Activated T-cell treated with anti-CD3 and anti-CD28 coated beads for 24 hours (primary cell): Measurements from ENCODE around the gene FSIP1.

ENCODE experiments used
- DNase-seq: peaks from one replicate; pipeline ENCODE4 v3.0.0-alpha.2; 2020; ENCODE audit warnings: low read depth

The FSIP1 gene

DNA sequence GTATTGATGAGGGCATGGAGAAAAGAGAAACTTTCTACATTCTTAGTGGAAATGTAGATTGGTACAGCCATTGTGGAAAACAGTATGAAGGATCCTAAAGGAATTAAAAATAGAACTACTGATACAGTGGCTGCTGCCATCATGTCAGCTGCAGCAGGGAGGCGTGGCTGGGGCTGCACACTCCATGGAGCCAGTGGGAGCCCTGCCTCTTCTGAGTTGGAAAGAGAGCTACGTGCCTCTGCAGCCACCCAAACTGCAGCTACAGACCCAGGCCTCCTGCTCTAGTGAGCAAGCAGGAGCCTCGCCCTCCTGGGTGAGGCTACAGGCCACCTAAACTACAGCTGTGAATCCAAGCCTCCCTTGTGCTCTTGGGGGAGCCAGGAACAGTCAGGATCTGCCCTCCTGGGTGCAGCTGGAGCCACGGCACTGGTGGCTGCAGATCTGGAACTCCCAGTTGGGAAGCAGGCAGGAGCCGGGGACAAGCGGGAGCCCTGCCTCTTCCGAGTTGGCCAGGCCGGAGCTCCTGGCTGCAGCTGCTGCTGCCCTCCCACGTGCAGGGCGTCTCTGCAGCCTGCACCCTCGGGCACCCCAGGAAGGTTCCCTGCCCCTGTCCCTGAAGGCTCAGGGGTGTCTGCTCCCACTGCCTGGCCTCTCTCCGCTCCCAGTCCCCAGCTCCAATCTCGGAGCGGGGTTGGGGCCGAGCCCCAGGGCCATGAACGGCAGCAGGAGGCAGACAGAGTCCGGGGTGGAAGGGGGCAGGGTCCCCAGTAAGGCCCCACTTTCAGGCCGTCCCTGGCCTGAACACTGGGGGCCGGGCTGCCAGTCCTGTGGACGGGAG is 137.3 kb downstream of the FSIP1 start:
- no peak for DNase-seq

DNA sequence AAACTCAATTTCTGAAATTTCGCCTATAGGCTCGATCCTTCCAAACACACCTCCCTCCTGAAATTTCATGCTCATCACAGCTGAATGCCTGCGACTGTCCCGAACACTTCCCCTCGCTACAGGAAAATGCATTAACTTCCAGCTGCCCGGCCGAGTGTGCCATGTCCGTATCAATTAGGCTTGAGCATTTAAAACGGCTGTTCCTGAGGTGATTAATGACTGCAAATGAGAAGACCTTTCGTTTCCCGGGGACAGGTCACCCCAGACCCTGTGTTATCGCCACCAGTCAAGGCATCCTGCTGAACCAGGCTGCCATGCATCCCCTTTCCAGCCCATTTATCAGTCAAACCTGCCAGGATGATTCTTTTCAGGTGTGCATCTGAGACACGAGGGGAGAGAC is 138.5 kb downstream of the FSIP1 start:
- no peak for DNase-seq

DNA sequence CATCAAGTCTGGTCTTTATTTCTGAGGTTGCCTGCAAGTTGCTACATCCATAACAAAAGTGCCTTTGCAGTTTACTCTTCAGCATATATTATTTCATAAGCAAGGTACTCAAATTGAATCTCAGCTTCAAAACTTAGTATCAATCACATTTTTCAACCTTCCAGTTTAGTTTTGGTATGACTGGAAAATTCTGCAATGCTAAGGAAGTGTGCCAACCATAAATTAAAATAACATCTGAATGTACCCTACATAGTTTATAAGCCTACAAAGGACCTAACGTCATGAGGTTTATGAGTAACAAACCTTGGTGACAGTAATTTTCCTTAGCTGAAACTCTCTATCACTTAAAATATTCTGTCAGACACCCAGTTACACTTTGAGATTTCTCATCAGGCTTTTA is 138.9 kb downstream of the FSIP1 start:
- no peak for DNase-seq

DNA sequence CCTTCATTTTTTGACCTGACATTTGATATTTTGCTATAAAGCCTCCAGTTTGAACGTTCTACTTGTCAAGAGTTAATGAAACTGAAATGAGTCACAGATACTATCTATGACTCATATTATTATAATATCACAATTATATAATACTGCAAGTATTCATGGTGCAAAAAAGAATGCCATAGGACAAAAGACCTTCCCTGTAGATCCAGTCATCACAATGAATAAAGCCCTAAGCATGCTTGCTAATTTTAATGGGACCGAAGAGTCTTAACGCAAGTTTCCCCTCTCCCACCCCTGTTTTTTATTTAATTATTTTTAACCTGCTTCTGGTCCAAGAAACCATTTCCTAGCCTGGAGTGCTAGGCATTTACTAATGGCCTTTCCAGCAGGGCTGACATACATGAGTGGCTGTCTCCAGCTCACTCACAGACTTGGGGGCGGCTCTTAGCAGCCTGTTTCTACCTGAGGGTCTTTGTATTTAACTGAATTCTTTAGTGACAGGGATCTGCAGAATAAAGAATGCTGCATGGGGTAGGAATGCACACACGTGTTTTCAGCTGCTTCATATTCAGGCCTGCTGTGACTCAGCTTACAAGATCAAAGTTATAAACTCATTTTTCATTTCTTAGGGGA is 140.5 kb downstream of the FSIP1 start:
- DNase-seq = no peak

DNA sequence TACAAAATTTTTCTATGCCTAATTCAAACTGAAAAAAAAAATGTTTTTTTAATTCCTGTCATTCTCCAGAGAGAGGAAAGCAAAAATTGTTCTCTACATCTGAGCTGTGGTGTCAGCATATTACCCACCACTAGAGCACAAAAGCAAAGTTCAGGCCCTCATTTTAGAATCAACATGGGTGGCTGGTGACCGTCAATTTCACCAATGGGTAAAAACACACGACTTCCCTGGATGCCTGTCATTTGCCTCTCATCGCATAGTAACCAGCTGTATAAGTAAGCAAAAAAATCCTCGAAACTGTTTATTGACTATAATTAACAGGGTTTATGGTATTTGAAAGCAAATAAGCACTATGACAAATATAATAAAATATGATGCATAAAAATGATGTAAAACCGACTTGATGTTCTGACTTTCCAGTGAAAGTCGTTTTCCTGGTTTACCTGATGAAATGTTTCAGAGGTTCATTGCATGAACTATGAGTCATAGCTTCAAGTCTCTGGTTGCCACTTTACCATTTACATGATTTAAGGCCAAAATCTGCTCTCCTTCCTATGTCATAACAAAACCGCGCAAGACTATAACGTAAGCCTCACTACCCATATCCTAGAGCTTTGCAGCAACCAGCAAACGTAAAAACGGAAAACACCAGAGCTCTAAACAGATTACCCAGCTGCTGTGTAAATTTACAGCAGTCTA is 141.3 kb downstream of the FSIP1 start:
- DNase-seq = no peak

DNA sequence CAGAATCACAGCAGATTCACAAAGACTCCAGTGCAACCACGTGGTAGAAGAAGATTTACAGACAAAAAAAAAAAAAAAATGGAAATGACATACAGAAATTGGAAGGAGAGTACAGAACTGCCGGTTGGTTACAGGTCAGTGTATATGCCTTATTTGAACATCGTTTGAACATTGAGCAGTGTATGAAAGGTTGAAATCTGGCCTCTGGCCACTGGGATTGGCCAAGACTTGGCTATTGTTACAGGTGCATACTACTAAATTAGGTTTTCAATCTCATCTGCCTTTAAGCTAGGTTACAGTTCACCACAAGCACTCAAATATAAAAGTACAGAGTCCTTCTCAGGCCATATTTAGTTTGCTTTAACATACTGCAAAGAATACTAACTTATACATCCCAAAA is 142.0 kb downstream of the FSIP1 start:
- no peak for DNase-seq

DNA sequence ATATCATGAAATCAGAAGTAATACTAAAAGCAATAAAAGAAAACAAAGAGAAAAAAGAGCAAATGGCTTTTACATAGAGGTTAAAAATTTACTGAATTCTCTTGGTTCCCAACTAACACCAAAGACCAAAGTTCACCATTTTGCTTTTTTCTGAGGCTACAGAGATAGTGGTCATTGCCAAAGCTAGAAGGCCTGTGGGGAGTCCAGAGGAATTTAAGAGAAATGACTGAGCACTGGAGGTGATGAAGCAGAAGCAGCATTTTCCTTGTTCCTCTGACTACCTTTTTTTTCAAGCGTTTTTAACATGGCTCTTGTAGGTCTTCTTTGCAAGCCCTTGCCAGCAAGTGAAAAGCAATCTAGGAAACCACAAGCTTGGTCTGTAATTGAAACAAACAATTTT is 143.6 kb downstream of the FSIP1 start:
- no peak for DNase-seq

DNA sequence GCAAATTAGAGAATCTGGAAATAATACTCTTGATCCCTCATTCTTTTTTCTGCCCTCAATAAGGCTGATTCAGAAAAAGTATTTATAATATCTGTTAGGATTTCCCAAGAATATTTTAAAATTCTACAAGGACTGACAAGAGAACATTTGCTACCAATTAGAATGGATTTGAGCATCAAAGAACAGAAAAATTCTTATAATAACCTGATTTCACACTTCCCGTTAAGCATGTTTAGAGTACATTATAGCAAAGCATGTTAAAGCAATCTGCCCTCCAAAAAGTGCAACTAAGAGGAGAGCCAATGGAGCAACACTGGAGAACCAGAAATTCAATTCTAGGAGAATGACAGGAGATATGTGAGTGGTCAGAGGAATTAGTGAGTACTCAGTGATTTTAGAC is 144.6 kb downstream of the FSIP1 start:
- DNase-seq = no peak

DNA sequence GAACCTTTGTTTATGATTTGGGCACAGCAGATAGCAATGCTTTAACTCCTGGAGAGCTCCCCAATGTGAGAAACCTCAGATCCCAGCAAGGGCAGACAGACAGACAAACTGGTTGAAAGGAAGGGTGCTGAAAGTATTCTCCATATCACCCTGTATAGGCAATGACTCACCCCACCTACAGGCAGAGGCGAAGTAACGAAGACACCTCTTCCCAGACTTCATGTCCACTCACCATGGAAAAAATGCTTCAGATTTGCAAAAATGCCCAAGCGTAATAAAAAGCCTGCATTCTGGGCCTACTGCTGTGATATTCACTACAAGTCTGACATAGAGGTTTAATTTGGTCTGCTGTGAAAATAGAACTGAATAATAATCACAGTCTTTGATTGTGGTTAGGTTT is 151.3 kb downstream of the FSIP1 start:
- DNase-seq = peak; percentile 15

DNA sequence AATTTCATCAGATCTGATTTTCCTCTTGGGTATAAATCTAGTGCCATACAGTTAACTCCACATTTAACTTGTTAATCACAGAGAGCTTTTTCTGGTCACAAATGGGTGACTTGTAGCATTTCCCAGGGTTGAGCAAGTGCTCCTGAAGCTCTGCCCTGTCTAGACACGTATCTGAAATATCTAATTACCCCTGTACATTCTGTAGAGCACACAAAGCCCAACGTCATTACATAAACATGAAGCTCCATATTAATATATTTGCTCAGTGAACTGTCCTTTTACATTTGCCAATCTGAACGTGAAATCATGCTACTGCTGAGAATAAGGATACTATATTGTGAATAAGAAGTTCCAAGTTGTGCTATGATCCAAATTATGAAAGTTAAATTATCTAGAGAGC is 152.7 kb downstream of the FSIP1 start:
- DNase-seq = no peak

DNA sequence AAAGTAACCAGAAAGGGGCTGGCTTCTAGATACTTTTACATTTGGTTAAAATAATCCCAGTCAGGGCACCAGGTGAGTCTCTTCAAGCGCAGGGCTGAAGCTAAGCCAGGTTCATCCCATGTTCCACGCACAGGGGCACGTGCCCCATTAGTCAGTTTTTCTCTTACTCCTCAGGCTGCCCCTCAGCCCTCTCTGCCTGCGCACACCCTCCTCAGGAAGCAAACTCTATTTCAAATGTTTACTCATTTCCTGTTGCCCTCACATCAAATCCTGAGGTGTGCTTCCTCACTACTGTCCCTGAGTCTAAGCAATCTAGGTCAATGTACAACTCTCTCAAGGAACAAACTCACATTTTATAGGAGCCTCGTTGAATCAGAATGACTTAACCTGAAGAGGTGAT is 153.3 kb downstream of the FSIP1 start:
- DNase-seq = peak; percentile 51

DNA sequence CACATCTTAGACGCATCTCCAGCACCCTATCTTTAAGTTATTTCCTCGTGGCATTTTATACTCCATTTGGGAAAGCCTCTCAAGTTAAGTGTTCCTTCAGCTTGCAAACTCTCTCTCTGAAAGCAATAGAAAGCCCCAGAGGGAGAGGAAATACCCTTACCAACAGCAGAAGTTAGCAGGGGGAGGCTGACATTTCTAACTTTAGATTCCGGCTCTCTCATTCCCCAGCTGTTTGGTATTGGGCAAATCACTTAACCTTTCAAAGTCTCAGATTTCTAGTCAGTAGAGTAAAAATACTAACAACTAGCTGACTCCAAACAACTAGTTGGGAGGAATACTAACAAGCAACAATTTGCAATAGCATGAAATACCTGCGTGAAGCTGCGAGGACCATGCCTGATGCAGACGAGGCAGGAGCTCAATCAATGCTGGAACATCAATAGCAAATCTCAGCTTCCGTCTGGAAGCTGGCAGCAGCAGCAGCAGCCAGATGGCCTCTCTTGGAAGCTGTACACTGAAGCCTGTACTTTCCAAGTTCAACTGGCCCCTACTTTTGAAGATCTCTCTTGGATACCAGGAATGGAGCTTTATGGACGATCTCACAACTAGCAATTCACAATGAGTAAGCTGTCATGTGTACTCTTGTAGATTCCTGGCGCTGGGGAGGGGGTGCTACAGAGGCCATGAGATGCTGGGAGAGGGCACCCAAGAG is 153.9 kb downstream of the FSIP1 start:
- DNase-seq = no peak

DNA sequence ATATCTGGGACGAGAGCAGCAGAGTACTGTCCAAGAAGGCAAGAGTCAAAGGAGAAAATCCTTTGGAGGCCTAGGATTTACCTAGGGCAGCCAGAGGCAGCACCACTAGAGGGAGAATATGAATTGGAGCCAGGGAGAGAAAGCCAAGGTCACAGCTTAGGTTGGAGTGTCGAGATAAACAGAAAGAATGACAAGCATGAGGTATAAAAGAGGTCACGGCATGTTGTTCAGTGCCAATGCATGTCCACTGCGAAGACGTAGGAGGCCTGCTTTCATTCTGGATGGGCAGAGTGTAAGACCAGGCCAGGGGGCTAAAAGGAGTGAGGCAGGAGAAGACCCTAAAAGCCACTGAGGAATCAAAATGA is 154.5 kb downstream of the FSIP1 start:
- no peak for DNase-seq

DNA sequence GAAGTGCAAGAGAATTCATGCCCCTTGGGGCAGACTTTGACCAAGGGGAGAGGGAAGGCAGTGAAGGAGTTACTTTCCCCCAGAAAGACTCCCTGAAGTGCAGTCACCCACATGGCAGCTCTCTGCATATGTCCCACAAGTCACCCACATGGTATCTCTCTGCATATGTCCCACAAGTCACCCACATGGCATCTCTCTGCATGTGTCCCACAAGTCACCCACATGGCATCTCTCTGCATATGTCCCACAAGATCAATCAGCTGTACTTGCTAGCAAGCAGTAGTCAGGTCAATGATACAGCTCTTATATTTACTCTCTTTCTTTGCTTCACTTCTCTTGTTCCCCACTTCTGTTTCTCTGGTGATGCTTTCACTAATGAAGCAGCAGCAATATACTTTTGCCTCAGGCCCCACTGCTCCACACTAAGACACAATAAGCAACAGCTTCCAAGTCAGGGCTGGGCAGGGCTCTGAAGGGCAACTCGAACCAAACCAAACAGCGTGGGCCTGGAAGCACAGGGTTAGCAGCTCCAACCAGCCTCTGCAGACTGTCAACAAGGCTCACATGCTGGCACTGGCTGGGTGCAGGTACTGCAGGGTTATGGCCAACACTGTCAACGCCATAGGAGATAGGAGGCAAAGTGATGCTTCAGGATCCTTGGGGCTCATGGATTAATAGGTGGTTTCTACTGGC is 155.0 kb downstream of the FSIP1 start:
- DNase-seq = no peak

DNA sequence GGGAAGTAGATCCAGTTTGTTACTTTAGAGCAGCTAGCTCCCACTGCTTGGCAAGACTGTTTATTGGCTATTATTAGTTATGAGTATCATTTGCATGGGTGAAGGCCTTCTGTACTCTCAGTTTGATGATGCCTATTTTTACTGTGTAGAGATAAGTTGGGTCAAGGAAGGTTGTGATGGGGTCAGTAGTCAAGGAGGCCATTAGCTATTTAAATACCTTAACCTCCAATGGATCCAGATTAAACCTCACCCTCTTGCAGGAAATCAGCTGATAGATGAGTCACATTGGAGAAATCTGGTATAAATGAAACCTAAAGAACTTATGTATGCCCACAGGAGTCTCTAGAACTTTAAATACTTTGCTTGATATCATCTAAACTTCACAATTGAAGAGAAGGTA is 156.8 kb downstream of the FSIP1 start:
- DNase-seq = no peak

DNA sequence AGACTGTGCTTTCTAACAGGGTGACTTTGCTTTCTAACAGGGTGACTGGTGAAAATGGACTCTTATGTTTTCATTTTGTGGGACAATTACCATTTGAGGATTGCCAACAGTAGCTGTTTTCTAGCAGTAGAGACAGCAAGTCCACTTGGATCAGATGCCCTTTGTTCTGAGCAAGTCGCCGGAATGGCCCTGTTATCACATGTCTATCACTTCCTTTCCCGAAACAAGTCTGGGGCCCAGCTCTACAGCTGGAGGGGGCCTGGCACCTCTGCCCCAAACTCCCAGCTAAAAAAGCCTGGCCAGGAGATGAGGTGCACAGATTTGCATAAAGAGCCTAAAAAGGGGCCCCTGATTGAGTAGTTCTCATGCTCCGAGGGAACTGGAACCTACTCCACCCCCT is 157.2 kb downstream of the FSIP1 start:
- DNase-seq = no peak

DNA sequence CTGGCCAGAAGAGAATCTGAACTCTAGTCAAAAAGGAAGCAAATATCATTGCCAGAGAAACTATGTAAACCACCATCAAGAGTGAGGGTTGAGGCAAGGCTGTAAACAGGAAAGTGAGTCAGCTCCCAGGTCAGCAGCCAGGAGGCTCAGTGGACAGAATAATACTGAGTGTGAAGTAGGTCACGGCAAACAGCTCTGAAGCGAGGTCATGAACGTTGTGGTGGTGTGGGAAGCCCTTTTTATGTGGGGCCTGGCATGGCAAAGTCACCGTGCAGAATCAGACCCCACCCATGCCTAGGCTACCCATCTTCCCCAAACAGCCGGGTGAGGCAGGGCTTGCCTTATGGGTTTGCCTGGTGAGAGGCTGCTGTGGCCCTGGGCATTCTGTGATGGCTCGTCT is 157.8 kb downstream of the FSIP1 start:
- peak; percentile 28 for DNase-seq

DNA sequence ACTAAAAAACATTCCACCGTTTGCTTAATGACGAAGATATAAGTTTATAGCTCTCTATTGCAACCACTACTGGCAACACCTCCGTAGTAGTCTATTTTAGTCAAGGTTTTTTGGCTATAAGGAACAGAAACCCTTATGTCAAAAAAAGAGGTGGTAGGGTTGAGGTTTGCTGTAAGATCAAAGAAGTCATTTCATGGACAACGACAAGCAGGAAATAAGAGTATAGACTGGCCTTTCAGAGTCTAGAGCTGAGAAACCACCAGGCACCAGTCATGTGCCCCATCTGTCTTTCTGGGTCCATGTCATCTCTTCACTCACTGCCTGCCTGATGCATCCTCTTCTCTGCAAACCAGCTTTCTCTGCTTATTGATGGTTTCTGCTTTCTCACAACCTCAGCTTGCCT is 159.1 kb downstream of the FSIP1 start:
- peak; percentile 9 for DNase-seq

DNA sequence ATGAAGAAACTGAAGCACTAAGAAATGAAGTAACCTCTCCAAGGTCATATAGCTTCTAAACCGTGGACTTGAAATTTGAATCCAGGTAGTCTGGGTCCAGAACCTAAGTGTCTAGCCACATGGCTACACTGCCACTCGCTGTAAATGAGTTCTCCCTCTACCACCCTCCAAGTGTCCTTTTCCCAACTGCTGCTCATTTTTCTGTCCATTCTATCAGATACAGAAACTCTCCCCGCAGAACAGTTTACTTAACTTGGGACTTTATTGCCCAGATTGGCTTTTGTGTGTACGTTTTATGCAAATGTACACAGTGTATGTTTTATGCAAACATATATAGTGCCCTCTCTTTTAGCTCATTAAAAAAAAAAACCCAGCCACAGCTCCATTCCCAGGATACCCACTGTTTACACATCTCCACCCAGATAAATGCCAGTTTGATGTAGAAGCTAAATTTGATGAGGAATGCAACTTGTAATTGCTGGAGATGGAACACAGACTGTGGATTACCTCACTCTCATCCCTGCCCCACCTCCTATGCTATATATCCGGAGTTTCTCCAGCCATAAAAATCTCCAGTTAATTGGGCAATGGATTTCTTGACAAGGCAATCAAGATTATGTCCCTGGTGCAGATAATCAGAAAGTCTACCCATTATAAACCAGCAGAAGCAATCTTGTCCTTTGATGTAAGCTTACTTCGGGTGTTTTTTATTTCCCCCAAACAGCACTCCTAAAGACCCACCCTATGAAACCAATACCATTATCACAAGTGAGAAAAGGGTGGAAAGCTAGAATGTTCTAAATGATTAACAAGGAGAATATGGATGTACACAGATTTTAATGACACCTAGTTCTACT is 159.8 kb downstream of the FSIP1 start:
- DNase-seq = no peak

DNA sequence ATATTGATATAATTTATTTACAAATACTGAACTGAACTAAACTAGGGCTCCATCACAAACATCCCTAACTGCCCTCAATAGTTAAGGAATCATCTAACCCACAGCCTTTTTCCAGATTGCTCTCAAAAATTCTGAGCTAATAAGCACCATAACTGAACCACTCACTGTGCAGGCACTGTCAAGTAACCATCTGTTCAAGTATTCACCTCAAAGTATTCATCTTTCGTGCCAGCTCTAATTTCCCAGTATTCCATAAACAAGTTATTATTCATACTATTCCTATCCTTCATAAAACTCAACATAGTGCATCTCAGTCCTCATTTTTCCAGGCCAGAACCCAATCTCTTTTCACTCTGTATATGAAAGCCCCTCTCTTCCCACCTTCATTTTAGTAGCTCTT is 160.7 kb downstream of the FSIP1 start:
- DNase-seq = no peak

DNA sequence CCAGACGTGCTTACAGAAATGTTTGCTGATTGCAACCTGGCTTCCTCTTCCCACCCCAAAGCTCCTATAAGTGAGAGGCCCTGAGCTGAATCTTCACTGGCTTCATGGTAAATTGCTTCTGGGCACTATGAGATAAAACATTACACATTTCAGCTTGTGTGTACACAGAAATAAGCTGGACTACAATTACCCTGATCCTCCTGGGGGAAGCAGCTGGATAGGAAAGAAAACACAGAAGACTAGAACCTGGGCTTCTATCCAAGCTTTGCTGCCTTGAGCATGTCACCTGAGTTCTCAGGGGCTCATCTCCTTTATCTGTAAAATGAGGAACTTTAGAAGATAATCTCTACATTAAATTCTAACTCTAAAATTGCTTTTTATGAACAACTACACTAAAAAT is 161.4 kb downstream of the FSIP1 start:
- no peak for DNase-seq
